Vagina (tissue), 2 donors: ENCODE results near the gene ACAN.

Experiments used
- POLR2AphosphoS5 ChIP-seq, 2 donors: sonication (generic); formaldehyde crosslinking; IDR thresholded peaks; one replicate each; pipeline ENCODE4 v1.9.0; 2017; ENCODE audit warnings: antibody characterized with exemption in 2 of 2, mild to moderate bottlenecking in 2 of 2, low read depth in 1 of 2; ENCODE audit not compliant: insufficient read depth in 1 of 2
- TF ChIP-seq, protein P1 (sequence below), 3 experiments: fragments of 450-650 bp in 2 of 3; fragments of 200-600 bp in 1 of 3; sonication (generic) in 1 of 3; IDR thresholded peaks; one replicate each; pipeline ENCODE4 v1.5.1; 2017 to 2019; ENCODE audit warnings: antibody characterized with exemption in 3 of 3, mild to moderate bottlenecking in 2 of 3, moderate library complexity in 2 of 3

- TF ChIP-seq, protein P1, sequence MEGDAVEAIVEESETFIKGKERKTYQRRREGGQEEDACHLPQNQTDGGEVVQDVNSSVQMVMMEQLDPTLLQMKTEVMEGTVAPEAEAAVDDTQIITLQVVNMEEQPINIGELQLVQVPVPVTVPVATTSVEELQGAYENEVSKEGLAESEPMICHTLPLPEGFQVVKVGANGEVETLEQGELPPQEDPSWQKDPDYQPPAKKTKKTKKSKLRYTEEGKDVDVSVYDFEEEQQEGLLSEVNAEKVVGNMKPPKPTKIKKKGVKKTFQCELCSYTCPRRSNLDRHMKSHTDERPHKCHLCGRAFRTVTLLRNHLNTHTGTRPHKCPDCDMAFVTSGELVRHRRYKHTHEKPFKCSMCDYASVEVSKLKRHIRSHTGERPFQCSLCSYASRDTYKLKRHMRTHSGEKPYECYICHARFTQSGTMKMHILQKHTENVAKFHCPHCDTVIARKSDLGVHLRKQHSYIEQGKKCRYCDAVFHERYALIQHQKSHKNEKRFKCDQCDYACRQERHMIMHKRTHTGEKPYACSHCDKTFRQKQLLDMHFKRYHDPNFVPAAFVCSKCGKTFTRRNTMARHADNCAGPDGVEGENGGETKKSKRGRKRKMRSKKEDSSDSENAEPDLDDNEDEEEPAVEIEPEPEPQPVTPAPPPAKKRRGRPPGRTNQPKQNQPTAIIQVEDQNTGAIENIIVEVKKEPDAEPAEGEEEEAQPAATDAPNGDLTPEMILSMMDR (IDR thresholded peaks at IDR 0.05): no peak
- no peak for TF ChIP-seq POLR2AphosphoS5 (IDR thresholded peaks at IDR 0.05; ENCODE audit: insufficient read depth in 1 of 2, low read depth in 1 of 2)
Observed at GRCh38 chr15:88790486-88790885, 12.8 kb upstream of the ACAN start.
